ENCODE results near the gene MAP1LC3C.
"Not testable (repeated sequence)": the region's sequence is repeated elsewhere in the genome, so short reads cannot be mapped to it uniquely, and the experiment has no call there.

MAP1LC3C gene

GRCh38 chr1:241990040-241990439 is 8.9 kb downstream of the MAP1LC3C start:
- DNase-seq: peak; percentile 27 to 33

DNA sequence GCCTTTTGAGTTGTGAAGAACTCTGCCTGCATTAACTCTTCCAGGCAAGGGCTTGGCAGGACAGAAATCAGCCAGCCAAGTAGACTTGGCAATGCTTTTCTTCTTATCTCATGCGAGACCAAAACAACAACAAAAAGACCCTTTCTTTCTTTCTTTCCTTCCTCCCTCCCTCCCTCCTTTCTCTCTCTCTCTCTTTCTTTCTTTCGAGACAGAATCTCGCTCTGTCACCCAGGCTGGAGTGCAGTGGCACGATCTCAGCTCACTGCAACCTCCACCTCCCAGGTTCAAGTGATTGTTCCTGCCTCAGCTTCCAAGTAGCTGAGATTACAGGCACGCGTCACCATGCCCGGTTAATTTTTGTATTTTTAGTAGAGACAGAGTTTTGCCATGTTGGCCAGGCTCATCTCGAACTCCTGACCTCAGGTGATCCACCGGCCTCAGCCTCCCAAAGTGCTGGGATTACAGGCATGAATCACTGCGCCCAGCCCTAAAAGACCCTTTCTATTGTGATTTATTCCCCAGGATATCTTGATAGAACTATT is 10.4 kb downstream of the MAP1LC3C start:
- DNase-seq: not testable (repeated sequence)

DNA sequence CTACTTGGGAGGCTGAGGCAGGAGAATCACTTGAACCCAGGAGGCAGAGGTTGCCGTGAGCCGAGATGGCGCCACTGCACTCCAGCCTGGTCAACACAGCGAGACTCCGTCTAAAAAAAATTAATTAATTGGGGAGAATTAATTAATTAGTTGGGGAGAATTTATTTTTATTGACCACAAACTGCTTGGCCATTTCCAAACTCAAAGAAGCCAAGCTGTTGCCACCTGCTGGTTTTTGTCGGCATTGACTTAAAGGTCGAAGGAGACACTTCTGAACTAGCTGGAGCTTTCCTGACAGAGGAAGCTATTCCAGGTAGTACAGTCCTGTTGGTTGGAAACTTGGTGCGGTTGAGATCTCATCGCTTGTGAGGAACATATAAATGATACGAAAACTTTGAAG is 13.1 kb downstream of the MAP1LC3C start:
- no peak for DNase-seq

- no peak for DNase-seq
Observed at GRCh38 chr1:241979926-241980325, 19.0 kb downstream of the MAP1LC3C start.

GRCh38 chr1:241979071-241979470 is 19.8 kb downstream of the MAP1LC3C start:
- DNase-seq: no peak

GRCh38 chr1:241976229-241976628 is 22.7 kb downstream of the MAP1LC3C start:
- DNase-seq: no peak

GRCh38 chr1:241972703-241973369 is 26.1 kb downstream of the MAP1LC3C start:
- no peak for DNase-seq

- no peak for DNase-seq
Observed at GRCh38 chr1:241968611-241969010, 30.3 kb downstream of the MAP1LC3C start.

DNA sequence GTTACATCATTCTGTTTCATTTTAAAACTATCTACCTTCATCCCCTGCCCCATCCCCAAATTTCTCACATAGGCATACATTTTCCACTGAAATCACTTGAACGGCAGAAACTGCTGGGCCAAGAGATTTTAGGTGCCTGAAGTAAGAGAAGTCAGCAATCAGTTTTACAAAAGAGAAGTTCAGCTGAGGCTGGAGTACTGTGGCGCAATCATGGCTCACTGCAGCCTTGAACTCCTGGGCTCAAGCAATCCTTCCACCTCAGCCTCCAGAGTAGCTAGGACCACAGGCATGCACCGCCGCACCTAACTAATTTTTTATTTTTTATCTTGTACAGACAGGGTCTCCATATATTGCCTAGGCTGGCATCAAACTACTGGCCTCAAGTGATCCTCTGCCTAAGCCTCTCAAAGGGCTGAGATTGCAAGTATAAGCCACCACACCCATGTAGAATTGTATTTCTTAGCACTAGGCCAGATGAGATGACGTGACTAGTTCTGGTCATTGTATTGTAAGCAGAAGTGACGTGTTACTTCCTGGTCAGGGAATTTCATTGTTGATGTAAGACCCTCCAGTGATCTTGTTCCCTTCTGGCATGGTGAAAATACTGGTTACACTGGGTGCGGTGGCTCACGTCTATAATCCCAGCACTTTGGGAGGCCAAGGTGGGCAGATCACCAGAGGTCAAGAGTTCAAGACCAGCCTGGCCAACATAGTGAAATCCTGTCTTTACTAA is 34.2 kb downstream of the MAP1LC3C start:
- no peak for DNase-seq

GRCh38 chr1:241963722-241964121 is 35.2 kb downstream of the MAP1LC3C start:
- DNase-seq: no peak

- DNase-seq: no peak
Observed at GRCh38 chr1:241962153-241962552, 36.7 kb downstream of the MAP1LC3C start.

GRCh38 chr1:241957692-241958494 is 41.0 kb downstream of the MAP1LC3C start, which contains the start of gene BECN2:
BECN2 (plus strand) TSS chr1:241957767; CDS start chr1:241957767, 0 bp downstream.
- no peak for DNase-seq

- DNase-seq: no peak
Observed at GRCh38 chr1:241950390-241950789, 48.5 kb downstream of the MAP1LC3C start.

DNA sequence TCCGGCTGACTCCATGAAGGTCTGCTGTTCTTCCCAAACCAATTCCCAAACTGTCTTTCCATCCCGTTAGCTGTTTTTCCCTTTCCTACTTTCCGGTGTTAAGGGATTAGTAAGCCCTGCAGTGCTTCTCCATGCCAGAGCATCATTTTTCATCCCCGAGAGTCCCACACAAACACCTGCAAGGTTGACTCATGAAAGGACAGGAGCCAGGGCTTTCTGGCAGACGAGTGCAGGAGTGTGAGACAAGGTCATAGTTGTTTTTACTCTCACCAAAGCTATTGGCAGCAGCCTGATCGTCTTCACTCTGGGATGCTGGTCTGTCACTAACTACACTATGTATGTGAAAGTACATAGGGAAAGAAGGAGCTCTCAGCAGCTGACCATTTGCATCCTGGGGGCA is 51.5 kb downstream of the MAP1LC3C start:
- DNase-seq: no peak
